ENCODE measurements around the gene ALDH18A1.

Gene ALDH18A1

GRCh38 chr10:95651346-95652060 is 5.0 kb downstream of the ALDH18A1 start:
- peaks cover 0 to 5% (median 0%) of the 10 kb centered on the region in 5 donors for H3K9me3 ChIP-seq (ENCODE audit: control insufficient read depth in 5 of 5, low read length in 5 of 5)
- no peaks in the 10 kb centered on the region for H3K27me3 ChIP-seq (ENCODE audit: control insufficient read depth in 5 of 5, insufficient read depth in 4 of 5, low read length in 5 of 5)
- peaks cover 11 to 31% (median 23%) of the 10 kb centered on the region in 5 donors for H3K36me3 ChIP-seq (ENCODE audit: control insufficient read depth in 5 of 5, insufficient read depth in 5 of 5, low read length in 5 of 5)
- H3K27ac ChIP-seq (ENCODE audit: low read depth, low read length), result no peak overlapping the region
- H3K4me3 ChIP-seq (ENCODE audit: low read depth in 1 of 5, low read length in 5 of 5), result no peak overlapping the region
- peaks cover 0 to 14% (median 10%) of the 10 kb centered on the region in 5 donors for H3K4me1 ChIP-seq (ENCODE audit: control insufficient read depth in 5 of 5, insufficient read depth in 5 of 5, low read length in 5 of 5)
- H3K9ac ChIP-seq (ENCODE audit: low read length in 5 of 5), result no peak overlapping the region

DNA sequence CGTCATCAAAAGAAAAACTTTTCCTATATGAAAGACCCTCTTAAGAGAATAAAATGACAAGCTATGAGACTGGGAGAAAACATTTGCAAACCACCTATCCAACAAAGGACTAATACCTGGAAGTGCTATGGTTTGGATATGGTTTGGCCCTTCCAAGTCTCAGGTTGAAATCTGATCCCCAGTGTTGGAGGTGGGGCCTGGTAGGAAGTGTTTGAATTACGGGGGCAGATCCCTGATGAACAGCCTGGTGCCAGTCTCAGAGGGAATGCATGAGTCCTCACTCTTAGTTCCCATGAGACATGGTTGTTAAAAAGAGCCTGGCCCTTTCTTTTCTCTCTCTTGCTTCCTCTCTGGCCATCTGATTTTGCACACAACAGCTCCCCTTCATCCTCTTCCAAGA is 6.3 kb downstream of the ALDH18A1 start:
- H3K4me1 ChIP-seq (ENCODE audit: control insufficient read depth in 5 of 5, insufficient read depth in 5 of 5, low read length in 5 of 5), result peaks cover 0 to 2% (median under 1%) of the 10 kb centered on the region in 5 donors
- H3K9me3 ChIP-seq (ENCODE audit: control insufficient read depth in 5 of 5, low read length in 5 of 5), result peaks cover 0 to 5% (median 0%) of the 10 kb centered on the region in 5 donors
- H3K9ac ChIP-seq (ENCODE audit: low read length in 5 of 5), result no peak overlapping the region
- peaks cover 11 to 40% (median 32%) of the 10 kb centered on the region in 5 donors for H3K36me3 ChIP-seq (ENCODE audit: control insufficient read depth in 5 of 5, insufficient read depth in 5 of 5, low read length in 5 of 5)
- no peak overlapping the region for H3K4me3 ChIP-seq (ENCODE audit: low read depth in 1 of 5, low read length in 5 of 5)
- H3K27me3 ChIP-seq (ENCODE audit: control insufficient read depth in 5 of 5, insufficient read depth in 4 of 5, low read length in 5 of 5), result no peaks in the 10 kb centered on the region
- no peak overlapping the region for H3K27ac ChIP-seq (ENCODE audit: low read depth, low read length)

DNA sequence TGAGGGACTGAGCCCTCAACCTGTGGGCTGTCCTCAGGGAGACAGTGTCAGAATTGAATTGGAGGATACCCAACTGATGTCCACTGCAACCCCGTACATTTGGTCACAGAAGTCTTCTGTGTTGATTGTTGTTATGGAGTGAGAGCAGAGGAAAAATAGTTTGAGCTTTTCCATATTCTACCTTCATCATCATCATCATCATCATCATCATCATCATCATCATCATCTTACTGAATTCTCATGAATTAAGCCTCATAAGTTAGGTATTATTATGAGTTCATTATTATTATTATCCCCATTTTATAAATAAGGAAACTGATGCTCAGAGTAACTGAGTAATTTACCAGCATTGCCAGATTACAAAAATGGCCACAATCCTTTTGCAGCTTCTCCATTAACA is 8.4 kb downstream of the ALDH18A1 start:
- Histone ChIP-seq H3K36me3 (ENCODE audit: control insufficient read depth in 5 of 5, insufficient read depth in 5 of 5, low read length in 5 of 5) (peaks cover 11 to 40% (median 32%) of the 10 kb centered on the region in 5 donors), H3K27me3 (ENCODE audit: control insufficient read depth in 5 of 5, insufficient read depth in 4 of 5, low read length in 5 of 5) (no peaks in the 10 kb centered on the region), H3K9me3 (ENCODE audit: control insufficient read depth in 5 of 5, low read length in 5 of 5) (peaks cover 0 to 5% (median 0%) of the 10 kb centered on the region in 5 donors), H3K9ac (ENCODE audit: low read length in 5 of 5) (no peak overlapping the region), H3K27ac (ENCODE audit: low read depth, low read length) (no peak overlapping the region), H3K4me1 (ENCODE audit: control insufficient read depth in 5 of 5, insufficient read depth in 5 of 5, low read length in 5 of 5) (no peaks in the 10 kb centered on the region), H3K4me3 (ENCODE audit: low read depth in 1 of 5, low read length in 5 of 5) (no peak overlapping the region)

DNA sequence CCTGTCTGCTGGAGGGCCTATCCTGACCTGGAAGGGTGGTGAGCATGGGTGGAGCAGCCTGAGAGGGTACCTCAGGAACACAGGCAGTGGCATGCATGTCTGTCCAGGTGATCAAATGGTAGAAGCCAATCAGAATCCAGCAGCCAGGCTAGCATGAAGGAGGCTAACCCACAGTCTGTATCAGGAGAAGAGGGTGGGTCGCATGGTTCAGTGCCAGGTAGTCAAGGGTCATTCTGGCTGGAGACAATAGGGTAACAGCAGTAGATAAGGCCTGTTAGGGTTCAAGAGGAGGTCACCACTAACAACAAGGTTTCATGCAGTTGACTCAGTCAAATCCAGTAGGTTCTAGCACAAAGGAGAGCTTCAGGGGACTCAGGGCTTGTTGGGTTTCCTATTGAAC is 10.4 kb downstream of the ALDH18A1 start:
- Histone ChIP-seq H3K4me3 (ENCODE audit: low read depth in 1 of 5, low read length in 5 of 5) (no peak overlapping the region), H3K27me3 (ENCODE audit: control insufficient read depth in 5 of 5, insufficient read depth in 4 of 5, low read length in 5 of 5) (no peaks in the 10 kb centered on the region), H3K27ac (ENCODE audit: low read depth, low read length) (no peak overlapping the region), H3K4me1 (ENCODE audit: control insufficient read depth in 5 of 5, insufficient read depth in 5 of 5, low read length in 5 of 5) (no peaks in the 10 kb centered on the region), H3K36me3 (ENCODE audit: control insufficient read depth in 5 of 5, insufficient read depth in 5 of 5, low read length in 5 of 5) (peaks cover 10 to 43% (median 39%) of the 10 kb centered on the region in 5 donors), H3K9ac (ENCODE audit: low read length in 5 of 5) (no peak overlapping the region), H3K9me3 (ENCODE audit: control insufficient read depth in 5 of 5, low read length in 5 of 5) (peaks cover 0 to under 1% (median 0%) of the 10 kb centered on the region in 5 donors)

- no peaks in the 10 kb centered on the region for H3K27me3 ChIP-seq (ENCODE audit: control insufficient read depth in 5 of 5, insufficient read depth in 4 of 5, low read length in 5 of 5)
- H3K4me1 ChIP-seq (ENCODE audit: control insufficient read depth in 5 of 5, insufficient read depth in 5 of 5, low read length in 5 of 5), result no peaks in the 10 kb centered on the region
- H3K9me3 ChIP-seq (ENCODE audit: control insufficient read depth in 5 of 5, low read length in 5 of 5), result no peaks in the 10 kb centered on the region
- no peak overlapping the region for H3K27ac ChIP-seq (ENCODE audit: low read depth, low read length)
- peaks cover 11 to 51% (median 43%) of the 10 kb centered on the region in 5 donors for H3K36me3 ChIP-seq (ENCODE audit: control insufficient read depth in 5 of 5, insufficient read depth in 5 of 5, low read length in 5 of 5)
- H3K4me3 ChIP-seq (ENCODE audit: low read depth in 1 of 5, low read length in 5 of 5), result no peak overlapping the region
- no peak overlapping the region for H3K9ac ChIP-seq (ENCODE audit: low read length in 5 of 5)
These were observed 11.6 kb downstream of the ALDH18A1 start for GRCh38 chr10:95644901-95645300.

DNA sequence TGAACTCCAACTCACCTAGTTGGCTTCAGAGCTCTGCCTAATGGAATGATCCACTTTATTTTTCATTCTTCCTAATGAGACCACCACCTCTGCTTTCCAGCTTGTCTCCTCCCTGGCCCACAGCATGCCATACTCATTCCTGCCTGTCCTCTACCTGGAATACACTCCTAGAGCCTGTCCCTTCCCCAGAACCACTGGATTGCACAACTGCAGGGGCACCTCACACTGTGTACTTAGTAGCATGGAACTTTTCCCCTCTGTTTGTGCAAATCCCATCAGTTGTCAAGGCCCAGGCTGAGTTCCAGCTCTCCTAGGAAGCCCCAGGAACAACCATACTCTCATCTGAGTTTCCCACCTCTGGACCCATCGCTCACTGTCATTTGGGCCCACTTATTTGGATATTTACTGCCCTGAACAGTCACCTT is 15.6 kb downstream of the ALDH18A1 start:
- H3K4me3 ChIP-seq (ENCODE audit: low read depth in 1 of 5, low read length in 5 of 5), result no peak overlapping the region
- no peaks in the 10 kb centered on the region for H3K27me3 ChIP-seq (ENCODE audit: control insufficient read depth in 5 of 5, insufficient read depth in 4 of 5, low read length in 5 of 5)
- H3K27ac ChIP-seq (ENCODE audit: low read depth, low read length), result no peak overlapping the region
- H3K9me3 ChIP-seq (ENCODE audit: control insufficient read depth in 5 of 5, low read length in 5 of 5), result no peaks in the 10 kb centered on the region
- peaks cover 15 to 58% (median 43%) of the 10 kb centered on the region in 5 donors for H3K36me3 ChIP-seq (ENCODE audit: control insufficient read depth in 5 of 5, insufficient read depth in 5 of 5, low read length in 5 of 5)
- H3K4me1 ChIP-seq (ENCODE audit: control insufficient read depth in 5 of 5, insufficient read depth in 5 of 5, low read length in 5 of 5), result no peaks in the 10 kb centered on the region
- no peak overlapping the region for H3K9ac ChIP-seq (ENCODE audit: low read length in 5 of 5)

DNA sequence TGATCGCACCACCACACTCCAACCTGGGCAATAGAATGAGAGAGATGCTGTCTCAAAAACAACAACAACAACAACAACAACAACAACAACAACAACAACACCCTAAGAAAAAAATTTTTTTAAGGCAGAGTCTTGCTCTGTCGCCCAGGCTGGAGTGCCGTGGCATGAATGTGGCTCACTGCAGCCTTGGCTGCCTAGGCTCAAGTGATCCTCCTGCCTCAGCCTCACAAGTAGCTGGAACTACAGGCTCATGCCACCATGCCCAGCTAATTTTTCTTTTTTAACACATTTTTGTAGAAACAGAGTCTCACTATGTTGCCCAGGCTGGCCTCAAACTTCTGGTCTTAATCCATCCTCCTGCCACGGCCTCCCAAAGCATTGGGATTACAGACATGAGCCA is 18.6 kb downstream of the ALDH18A1 start:
- Histone ChIP-seq H3K4me1 (ENCODE audit: control insufficient read depth in 5 of 5, insufficient read depth in 5 of 5, low read length in 5 of 5) (no peaks in the 10 kb centered on the region), H3K9ac (ENCODE audit: low read length in 5 of 5) (no peak overlapping the region), H3K27ac (ENCODE audit: low read depth, low read length) (no peak overlapping the region), H3K9me3 (ENCODE audit: control insufficient read depth in 5 of 5, low read length in 5 of 5) (no peaks in the 10 kb centered on the region), H3K36me3 (ENCODE audit: control insufficient read depth in 5 of 5, insufficient read depth in 5 of 5, low read length in 5 of 5) (peaks cover 34 to 78% (median 64%) of the 10 kb centered on the region in 5 donors), H3K27me3 (ENCODE audit: control insufficient read depth in 5 of 5, insufficient read depth in 4 of 5, low read length in 5 of 5) (no peaks in the 10 kb centered on the region), H3K4me3 (ENCODE audit: low read depth in 1 of 5, low read length in 5 of 5) (no peak overlapping the region)

- H3K9me3 ChIP-seq (ENCODE audit: control insufficient read depth in 5 of 5, low read length in 5 of 5), result no peaks in the 10 kb centered on the region
- H3K36me3 ChIP-seq (ENCODE audit: control insufficient read depth in 5 of 5, insufficient read depth in 5 of 5, low read length in 5 of 5), result peaks cover 35 to 78% (median 63%) of the 10 kb centered on the region in 5 donors
- H3K9ac ChIP-seq (ENCODE audit: low read length in 5 of 5), result no peak overlapping the region
- no peaks in the 10 kb centered on the region for H3K27me3 ChIP-seq (ENCODE audit: control insufficient read depth in 5 of 5, insufficient read depth in 4 of 5, low read length in 5 of 5)
- H3K4me1 ChIP-seq (ENCODE audit: control insufficient read depth in 5 of 5, insufficient read depth in 5 of 5, low read length in 5 of 5), result no peaks in the 10 kb centered on the region
- no peak overlapping the region for H3K27ac ChIP-seq (ENCODE audit: low read depth, low read length)
- no peak overlapping the region for H3K4me3 ChIP-seq (ENCODE audit: low read depth in 1 of 5, low read length in 5 of 5)
These were observed 19.4 kb downstream of the ALDH18A1 start for GRCh38 chr10:95637140-95637539.

DNA sequence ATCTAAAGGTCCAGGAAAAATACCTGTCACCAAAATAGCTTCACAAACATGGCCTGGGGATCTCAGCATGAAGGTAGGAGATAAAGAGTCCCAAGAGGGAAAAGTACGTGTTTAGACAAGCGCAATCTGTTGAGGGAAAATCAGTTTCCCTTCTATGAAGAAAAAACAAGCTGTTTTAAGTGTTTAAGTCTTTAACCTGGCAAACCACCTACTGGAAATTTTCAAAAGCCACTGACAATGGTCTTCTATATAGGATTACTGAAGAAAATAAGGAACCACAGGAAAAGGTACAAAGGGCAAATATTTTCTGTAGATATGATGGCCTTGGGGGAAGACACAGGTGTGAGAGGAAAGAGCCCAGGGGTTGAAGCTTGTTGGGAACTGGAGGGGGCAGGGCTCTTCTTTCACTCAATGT is 21.2 kb downstream of the ALDH18A1 start:
- no peaks in the 10 kb centered on the region for H3K27me3 ChIP-seq (ENCODE audit: control insufficient read depth in 5 of 5, insufficient read depth in 4 of 5, low read length in 5 of 5)
- H3K36me3 ChIP-seq (ENCODE audit: control insufficient read depth in 5 of 5, insufficient read depth in 5 of 5, low read length in 5 of 5), result peaks cover 43 to 75% (median 52%) of the 10 kb centered on the region in 5 donors
- H3K4me3 ChIP-seq (ENCODE audit: low read depth in 1 of 5, low read length in 5 of 5), result no peak overlapping the region
- H3K9me3 ChIP-seq (ENCODE audit: control insufficient read depth in 5 of 5, low read length in 5 of 5), result no peaks in the 10 kb centered on the region
- H3K4me1 ChIP-seq (ENCODE audit: control insufficient read depth in 5 of 5, insufficient read depth in 5 of 5, low read length in 5 of 5), result no peaks in the 10 kb centered on the region
- no peak overlapping the region for H3K9ac ChIP-seq (ENCODE audit: low read length in 5 of 5)
- H3K27ac ChIP-seq (ENCODE audit: low read depth, low read length), result no peak overlapping the region

- Histone ChIP-seq H3K36me3 (ENCODE audit: control insufficient read depth in 5 of 5, insufficient read depth in 5 of 5, low read length in 5 of 5) (peaks cover 53 to 83% (median 74%) of the 10 kb centered on the region in 5 donors), H3K4me3 (ENCODE audit: low read depth in 1 of 5, low read length in 5 of 5) (no peak overlapping the region), H3K27ac (ENCODE audit: low read depth, low read length) (no peak overlapping the region), H3K4me1 (ENCODE audit: control insufficient read depth in 5 of 5, insufficient read depth in 5 of 5, low read length in 5 of 5) (no peaks in the 10 kb centered on the region), H3K9me3 (ENCODE audit: control insufficient read depth in 5 of 5, low read length in 5 of 5) (no peaks in the 10 kb centered on the region), H3K9ac (ENCODE audit: low read length in 5 of 5) (no peak overlapping the region), H3K27me3 (ENCODE audit: control insufficient read depth in 5 of 5, insufficient read depth in 4 of 5, low read length in 5 of 5) (no peaks in the 10 kb centered on the region)
These were observed 27.7 kb downstream of the ALDH18A1 start for GRCh38 chr10:95628786-95629185.
